Left ventricle myocardium inferior (tissue), 1 donor: ENCODE results near the gene RNF227. TPM values are rescaled to one million over a fixed set of nuclear protein-coding genes. Genes with fewer than 3 reads are reported as not detected.

Experiments
- DNase-seq: peaks from one replicate; pipeline ENCODE4 v3.0.0-alpha.2; 2020
- H3K27ac ChIP-seq: fragments of 200-600 bp; replicated peaks from 2 replicates; pipeline ENCODE4 v1.8.0; 2021
- H3K27me3 ChIP-seq: fragments of 200-600 bp; 2 replicates; pipeline ENCODE4 v1.8.0; 2021; ENCODE audit warnings: low read depth
- H3K36me3 ChIP-seq: fragments of 200-600 bp; 2 replicates; pipeline ENCODE4 v1.8.0; 2021
- H3K4me1 ChIP-seq: fragments of 200-600 bp; 2 replicates; pipeline ENCODE4 v1.8.0; 2021
- H3K4me3 ChIP-seq: fragments of 200-600 bp; 2 replicates; pipeline ENCODE4 v1.8.0; 2021; ENCODE audit warnings: mild to moderate bottlenecking, moderate library complexity
- H3K9me3 ChIP-seq: fragments of 200-600 bp; replicated peaks from 2 replicates; pipeline ENCODE4 v1.8.0; 2021
- intact Hi-C: fragments of 100-400 bp; cut with micrococcal nuclease; formaldehyde crosslinking; loops from one replicate; pipeline ENCODE4 v1.11.0; 2022
- total RNA-seq: library from RNA; stranded (reverse); fragmentation: NEBNext Ultra II Directional; extraction: Animal tissue kit (Norgen Biotek cat#: 25700); gene quantifications from one replicate; pipeline ENCODE4 v1.2.1, GENCODE V29; 2021
- TF ChIP-seq, protein P1 (sequence below): fragments of 200-600 bp; IDR thresholded peaks from 2 replicates; pipeline ENCODE4 v1.8.0; 2021; ENCODE audit warnings: antibody characterized with exemption, mild to moderate bottlenecking, borderline replicate concordance
- donor health status: DM: no; HTN: yes; CAD: no; lungs with severe emphysema.

Gene RNF227
- total RNA-seq, 1 donor from 2014 or later = 1.0 TPM

DNA sequence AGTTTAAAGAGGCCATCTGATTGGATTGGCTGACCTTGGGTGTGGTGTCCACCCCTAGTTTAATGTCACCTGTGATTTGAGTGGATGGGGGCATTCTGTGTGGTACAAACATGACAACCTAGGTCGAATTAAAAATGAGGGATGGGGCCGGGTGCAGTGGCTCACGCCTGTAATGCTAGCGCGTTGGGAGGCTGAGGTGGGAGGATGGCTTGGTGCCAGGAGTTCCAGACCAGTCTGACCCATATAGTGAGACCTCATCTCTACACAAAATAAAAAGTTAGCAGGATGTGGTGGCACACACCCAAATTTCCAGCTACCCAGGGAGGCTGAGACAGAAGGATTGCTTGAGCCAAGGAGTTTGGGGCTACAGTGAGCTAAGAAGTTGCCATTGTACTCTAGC is 30.4 kb upstream of the RNF227 start:
- DNase-seq = no peak

DNA sequence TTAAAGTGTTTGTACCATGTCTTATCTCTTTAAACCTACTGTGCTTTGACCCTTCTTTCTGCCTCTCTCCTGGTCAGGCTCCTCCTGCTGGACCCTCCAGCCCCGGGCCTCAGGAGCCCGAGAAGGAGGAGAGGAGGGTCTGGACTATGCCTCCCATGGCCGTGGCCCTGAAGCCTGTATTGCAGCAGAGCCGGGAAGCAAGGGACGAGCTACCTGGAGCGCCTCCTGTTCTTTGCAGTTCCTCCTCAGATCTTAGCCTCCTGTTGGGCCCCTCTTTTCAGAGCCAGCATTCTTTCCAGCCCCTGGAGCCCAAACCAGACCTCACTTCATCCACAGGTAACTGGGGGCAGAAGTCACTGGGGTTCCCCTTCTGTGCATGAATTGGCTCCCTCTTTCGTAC is 29.6 kb upstream of the RNF227 start:
- Histone ChIP-seq H3K9me3 (no peaks in the 10 kb centered on the region), H3K36me3 (peaks cover 86% of the 10 kb centered on the region), H3K27ac (no peak overlapping the region), H3K27me3 (no peaks in the 10 kb centered on the region), H3K4me3 (no peak overlapping the region), H3K4me1 (no peaks in the 10 kb centered on the region)
- TF ChIP-seq, protein P1, sequence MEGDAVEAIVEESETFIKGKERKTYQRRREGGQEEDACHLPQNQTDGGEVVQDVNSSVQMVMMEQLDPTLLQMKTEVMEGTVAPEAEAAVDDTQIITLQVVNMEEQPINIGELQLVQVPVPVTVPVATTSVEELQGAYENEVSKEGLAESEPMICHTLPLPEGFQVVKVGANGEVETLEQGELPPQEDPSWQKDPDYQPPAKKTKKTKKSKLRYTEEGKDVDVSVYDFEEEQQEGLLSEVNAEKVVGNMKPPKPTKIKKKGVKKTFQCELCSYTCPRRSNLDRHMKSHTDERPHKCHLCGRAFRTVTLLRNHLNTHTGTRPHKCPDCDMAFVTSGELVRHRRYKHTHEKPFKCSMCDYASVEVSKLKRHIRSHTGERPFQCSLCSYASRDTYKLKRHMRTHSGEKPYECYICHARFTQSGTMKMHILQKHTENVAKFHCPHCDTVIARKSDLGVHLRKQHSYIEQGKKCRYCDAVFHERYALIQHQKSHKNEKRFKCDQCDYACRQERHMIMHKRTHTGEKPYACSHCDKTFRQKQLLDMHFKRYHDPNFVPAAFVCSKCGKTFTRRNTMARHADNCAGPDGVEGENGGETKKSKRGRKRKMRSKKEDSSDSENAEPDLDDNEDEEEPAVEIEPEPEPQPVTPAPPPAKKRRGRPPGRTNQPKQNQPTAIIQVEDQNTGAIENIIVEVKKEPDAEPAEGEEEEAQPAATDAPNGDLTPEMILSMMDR = no peak
- intact Hi-C loops = no loop called here
- DNase-seq = no peak

More for the DNA sequence above, 30.4 kb upstream of the RNF227 start:
- H3K27me3 ChIP-seq = no peaks in the 10 kb centered on the region
- intact Hi-C loops = no loop called here
- no peak overlapping the region for H3K4me3 ChIP-seq
- TF ChIP-seq, protein P1 = no peak
- no peak overlapping the region for H3K27ac ChIP-seq
- no peaks in the 10 kb centered on the region for H3K9me3 ChIP-seq
- no peaks in the 10 kb centered on the region for H3K4me1 ChIP-seq
- peaks cover 78% of the 10 kb centered on the region for H3K36me3 ChIP-seq

DNA sequence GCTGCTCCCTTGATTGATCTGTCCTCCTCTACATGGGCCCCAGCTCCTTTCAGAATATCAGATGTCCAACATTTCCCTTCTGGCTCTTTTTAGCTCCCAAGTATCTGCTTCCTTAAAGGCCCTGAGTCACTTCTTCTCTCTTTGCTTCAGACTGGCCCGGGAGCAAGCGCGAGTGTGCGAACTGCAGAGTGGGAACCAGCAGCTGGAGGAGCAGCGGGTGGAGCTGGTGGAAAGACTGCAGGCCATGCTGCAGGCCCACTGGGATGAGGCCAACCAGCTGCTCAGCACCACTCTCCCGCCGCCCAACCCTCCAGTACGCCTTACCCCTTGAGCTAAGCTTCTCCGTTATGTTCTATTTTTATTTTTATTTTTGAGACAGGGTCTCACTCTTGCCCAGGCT is 28.2 kb upstream of the RNF227 start:
- H3K27me3 ChIP-seq = no peaks in the 10 kb centered on the region
- DNase-seq = no peak
- TF ChIP-seq, protein P1 = no peak
- H3K36me3 ChIP-seq = peaks cover 96% of the 10 kb centered on the region
- H3K4me1 ChIP-seq = no peaks in the 10 kb centered on the region
- H3K27ac ChIP-seq = no peak overlapping the region
- H3K9me3 ChIP-seq = no peaks in the 10 kb centered on the region
- intact Hi-C loops = no loop called here
- H3K4me3 ChIP-seq = no peak overlapping the region

DNA sequence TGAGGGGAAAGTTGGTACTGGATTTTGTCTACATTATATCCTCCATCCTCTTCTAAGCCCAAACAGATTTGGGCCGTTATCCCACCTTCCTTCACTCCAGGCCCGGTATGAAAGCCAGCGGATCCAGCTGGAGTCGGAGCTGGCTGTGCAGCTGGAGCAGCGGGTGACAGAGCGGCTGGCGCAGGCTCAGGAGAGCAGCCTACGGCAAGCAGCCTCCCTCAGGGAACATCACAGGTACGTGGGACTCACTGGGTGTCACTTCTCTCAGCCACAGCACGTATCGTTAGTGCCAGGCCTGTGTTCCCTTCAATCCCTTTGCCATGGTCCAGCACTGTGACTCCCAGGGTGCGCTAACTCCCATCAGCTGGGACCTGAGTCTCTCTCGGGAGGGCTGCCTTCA is 27.2 kb upstream of the RNF227 start:
- intact Hi-C loops = no loop called here

DNA sequence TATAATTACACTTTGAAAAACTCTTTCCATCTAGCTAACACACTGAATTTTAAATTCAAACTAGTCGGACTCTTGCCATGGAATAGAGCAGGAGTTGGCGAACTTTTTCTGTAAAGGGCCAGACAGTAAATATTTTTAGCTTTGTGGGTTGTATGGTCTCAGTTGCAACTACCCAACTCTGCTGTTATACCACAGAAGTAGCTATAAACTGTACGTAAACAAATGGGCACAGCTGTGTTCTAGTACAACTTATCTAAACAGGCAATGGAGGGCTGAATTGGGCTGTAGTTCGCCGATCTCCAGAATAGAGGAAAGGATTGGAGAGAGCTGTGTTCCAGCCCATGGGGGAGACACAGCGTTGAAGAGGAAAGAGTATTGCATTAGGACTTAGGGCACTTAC is 24.7 kb upstream of the RNF227 start:
- Histone ChIP-seq H3K36me3 (peaks cover 92% of the 10 kb centered on the region), H3K27me3 (no peaks in the 10 kb centered on the region), H3K4me3 (no peak overlapping the region), H3K4me1 (no peaks in the 10 kb centered on the region), H3K9me3 (no peaks in the 10 kb centered on the region), H3K27ac (no peak overlapping the region)
- no peak for DNase-seq
- TF ChIP-seq, protein P1 = no peak
- intact Hi-C loops = no loop called here

More for the DNA sequence above, 27.2 kb upstream of the RNF227 start:
- Histone ChIP-seq H3K36me3 (peaks cover 93% of the 10 kb centered on the region), H3K4me3 (no peak overlapping the region), H3K4me1 (no peaks in the 10 kb centered on the region), H3K27me3 (no peaks in the 10 kb centered on the region), H3K27ac (no peak overlapping the region), H3K9me3 (no peaks in the 10 kb centered on the region)
- DNase-seq = no peak
- TF ChIP-seq, protein P1 = no peak

DNA sequence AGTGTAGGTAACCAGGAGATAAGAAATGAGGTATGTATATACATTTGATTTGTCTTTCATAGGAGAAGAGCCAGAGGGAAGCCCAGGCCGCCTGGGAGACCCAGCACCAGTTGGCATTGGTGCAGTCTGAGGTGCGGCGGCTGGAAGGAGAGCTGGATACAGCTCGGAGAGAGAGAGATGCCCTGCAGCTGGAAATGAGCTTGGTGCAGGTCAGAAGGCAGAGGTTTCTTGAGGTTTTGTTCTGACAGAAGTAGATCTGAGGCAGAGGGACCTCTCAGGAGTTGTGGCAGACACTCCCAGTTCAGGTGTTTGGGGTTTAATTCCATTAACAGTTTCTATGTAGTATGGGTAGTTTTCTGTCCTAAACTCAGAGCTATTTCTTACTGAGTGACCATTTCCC is 23.9 kb upstream of the RNF227 start:
- Histone ChIP-seq H3K4me1 (no peaks in the 10 kb centered on the region), H3K9me3 (no peaks in the 10 kb centered on the region), H3K36me3 (peaks cover 89% of the 10 kb centered on the region), H3K27ac (no peak overlapping the region), H3K27me3 (no peaks in the 10 kb centered on the region), H3K4me3 (no peak overlapping the region)
- intact Hi-C loops = no loop called here
- TF ChIP-seq, protein P1 = no peak
- DNase-seq = no peak
